ENCODE results near the gene PSME3IP1. TPM values are rescaled to one million over a fixed set of nuclear protein-coding genes. Genes with fewer than 3 reads are reported as not detected.

PSME3IP1 gene
- total RNA-seq, 1 donor from 2014 or later: 105 TPM

DNA sequence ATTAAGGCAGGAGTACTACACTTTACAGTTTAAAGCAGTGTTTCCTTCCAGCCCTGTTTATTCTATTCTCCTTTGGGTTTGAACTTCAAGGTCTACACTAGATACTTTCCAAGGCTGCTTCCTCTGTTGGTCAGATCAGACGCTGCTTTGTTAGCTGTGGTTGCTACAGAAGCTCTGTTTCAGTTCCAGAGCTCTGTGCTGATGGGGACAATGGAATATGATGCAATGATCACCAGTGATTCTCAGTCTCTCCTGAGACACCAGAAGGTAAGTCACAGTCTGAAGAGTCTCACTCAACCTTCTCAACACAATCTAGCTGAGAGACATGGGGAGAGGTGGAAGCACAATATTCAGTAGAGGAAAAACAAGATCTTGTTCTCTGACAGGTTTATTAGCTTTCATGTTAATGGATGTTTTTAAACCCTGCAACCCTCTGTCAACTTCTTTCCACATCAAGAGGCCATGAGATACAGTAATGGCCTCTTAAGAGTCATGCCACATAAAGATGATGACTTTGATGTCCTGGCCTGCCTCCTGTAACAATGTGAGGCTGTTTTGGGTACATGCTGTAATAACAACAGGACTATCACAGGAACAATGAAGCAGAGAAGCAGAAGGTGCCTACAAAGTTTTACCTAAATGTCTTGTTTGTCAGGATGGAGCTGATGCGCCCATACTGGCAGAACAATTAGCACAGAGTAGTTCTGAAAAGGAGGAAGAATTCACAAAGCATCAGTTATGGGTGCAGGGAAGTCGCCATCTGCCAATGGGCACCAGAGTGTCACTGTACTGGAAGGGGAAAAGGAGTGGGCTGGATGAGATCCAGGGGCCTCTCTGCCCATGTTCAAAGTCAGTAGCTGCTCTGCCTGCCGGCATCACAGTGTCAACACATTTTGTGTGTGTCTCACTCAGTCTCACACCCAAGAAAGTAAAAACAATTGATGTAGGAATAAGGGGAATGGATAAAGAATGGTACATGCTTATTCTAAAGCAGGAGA is 33.4 kb downstream of the PSME3IP1 start:
- DNase-seq (ENCODE audit: low spot score in 2 of 2, unreplicated experiment in 2 of 2): no peak
- Mint-ChIP-seq H3K4me1 (peaks cover 7% of the 10 kb centered on the region), H3K36me3 (peaks cover 32% of the 10 kb centered on the region), H3K27ac (no peak overlapping the region), H3K4me3 (no peak overlapping the region), H3K9me3 (peaks cover 3% of the 10 kb centered on the region), H3K27me3 (ENCODE audit: low read depth) (no peaks in the 10 kb centered on the region)
- TF ChIP-seq CTCF (IDR thresholded peaks at IDR 0.05; ENCODE audit: unreplicated experiment): no peak

DNA sequence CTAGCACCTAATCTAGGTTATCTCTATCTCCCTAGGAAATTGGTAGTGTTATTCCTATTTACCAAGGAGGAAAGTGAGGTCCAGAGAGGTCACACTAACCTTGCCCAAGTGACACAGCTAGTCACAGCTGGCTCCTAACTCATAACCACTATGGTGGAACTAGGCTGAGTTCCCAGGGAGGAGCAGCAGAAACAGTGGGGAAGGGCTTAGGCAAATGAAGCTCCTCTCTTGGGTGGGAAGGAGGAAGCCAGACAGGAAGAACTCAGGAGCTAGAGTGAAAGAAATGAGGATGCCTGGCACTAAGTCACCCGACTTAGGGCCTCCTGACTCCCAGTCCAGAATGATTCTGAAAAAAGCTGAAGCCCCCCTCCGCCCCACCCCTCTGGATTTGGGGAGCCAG is 34.5 kb downstream of the PSME3IP1 start:
- DNase-seq (ENCODE audit: low spot score in 2 of 2, unreplicated experiment in 2 of 2): no peak
- no peak for TF ChIP-seq CTCF (IDR thresholded peaks at IDR 0.05; ENCODE audit: unreplicated experiment)
- H3K27ac Mint-ChIP-seq: no peak overlapping the region
- peaks cover 24% of the 10 kb centered on the region for H3K36me3 Mint-ChIP-seq
- H3K9me3 Mint-ChIP-seq: no peaks in the 10 kb centered on the region
- H3K4me1 Mint-ChIP-seq: peaks cover 13% of the 10 kb centered on the region
- no peak overlapping the region for H3K4me3 Mint-ChIP-seq
- H3K27me3 Mint-ChIP-seq (ENCODE audit: low read depth): no peaks in the 10 kb centered on the region

DNA sequence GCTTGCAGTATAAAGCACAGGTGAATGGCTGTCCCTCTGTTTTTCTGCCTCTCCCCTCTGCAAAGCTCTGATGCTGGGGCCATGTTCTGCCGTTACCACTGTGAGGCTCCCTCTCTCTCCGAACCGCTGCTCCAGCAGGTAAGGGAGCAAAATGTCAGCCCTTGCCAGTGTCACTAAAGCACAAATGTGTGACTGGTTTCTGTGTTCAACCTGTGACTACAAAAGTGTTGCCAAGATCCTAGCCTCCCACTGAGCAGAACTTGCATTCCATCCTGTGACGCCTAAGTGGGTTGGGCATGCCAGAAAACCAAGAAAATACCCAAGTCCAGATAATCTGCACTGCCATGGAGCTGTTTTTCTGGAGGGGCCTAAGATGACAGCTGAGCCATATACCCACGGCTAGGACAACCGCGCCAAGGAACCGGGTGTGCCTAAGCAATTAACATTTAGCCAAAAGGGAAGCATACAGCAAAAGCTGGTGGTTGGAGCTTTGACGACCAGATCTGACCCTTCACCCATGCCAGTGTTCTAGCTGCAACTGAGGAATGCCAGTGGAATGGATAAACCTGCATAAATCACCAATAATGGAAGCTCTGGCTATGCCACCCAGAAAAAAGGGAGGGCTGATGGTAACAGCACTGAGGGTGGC is 35.0 kb downstream of the PSME3IP1 start:
- Mint-ChIP-seq H3K27ac (no peak overlapping the region), H3K4me1 (peaks cover 13% of the 10 kb centered on the region), H3K4me3 (no peak overlapping the region), H3K9me3 (no peaks in the 10 kb centered on the region), H3K36me3 (peaks cover 19% of the 10 kb centered on the region), H3K27me3 (ENCODE audit: low read depth) (no peaks in the 10 kb centered on the region)
- TF ChIP-seq CTCF (IDR thresholded peaks at IDR 0.05; ENCODE audit: unreplicated experiment): no peak
- DNase-seq (ENCODE audit: low spot score in 2 of 2, unreplicated experiment in 2 of 2): no peak

- Mint-ChIP-seq H3K4me3 (no peak overlapping the region), H3K27ac (no peak overlapping the region), H3K4me1 (peaks cover 17% of the 10 kb centered on the region), H3K9me3 (no peaks in the 10 kb centered on the region), H3K27me3 (ENCODE audit: low read depth) (no peaks in the 10 kb centered on the region), H3K36me3 (peaks cover 15% of the 10 kb centered on the region)
- no peak for DNase-seq (ENCODE audit: low spot score in 2 of 2, unreplicated experiment in 2 of 2)
- no peak for TF ChIP-seq CTCF (IDR thresholded peaks at IDR 0.05; ENCODE audit: unreplicated experiment)
Observed at GRCh38 chr16:57149391-57149790, 36.4 kb downstream of the PSME3IP1 start.

DNA sequence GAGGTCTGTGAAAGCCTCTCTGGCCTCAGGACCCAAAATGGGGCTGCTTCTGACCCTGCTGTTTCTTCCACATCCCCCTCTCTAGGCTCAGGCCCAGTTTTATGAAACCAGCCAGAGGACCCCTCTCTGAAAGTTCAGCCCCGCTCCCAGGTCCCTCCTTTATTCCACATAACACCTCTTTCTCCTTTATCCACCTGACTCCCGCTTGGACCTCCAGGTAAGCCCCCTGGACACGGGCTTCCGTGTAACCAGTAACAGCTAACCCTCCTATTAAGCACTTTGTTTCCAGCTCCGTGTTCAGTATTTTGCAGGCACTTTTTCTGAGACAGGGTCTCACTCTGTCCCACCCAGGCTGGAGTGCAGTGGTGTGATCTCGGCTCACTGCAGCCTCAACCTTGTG is 37.4 kb downstream of the PSME3IP1 start:
- Mint-ChIP-seq H3K27me3 (ENCODE audit: low read depth) (no peaks in the 10 kb centered on the region), H3K9me3 (no peaks in the 10 kb centered on the region), H3K36me3 (peaks cover 8% of the 10 kb centered on the region), H3K27ac (no peak overlapping the region), H3K4me1 (peaks cover 17% of the 10 kb centered on the region), H3K4me3 (no peak overlapping the region)
- no peak for DNase-seq (ENCODE audit: low spot score in 2 of 2, unreplicated experiment in 2 of 2)
- no peak for TF ChIP-seq CTCF (IDR thresholded peaks at IDR 0.05; ENCODE audit: unreplicated experiment)

Data from mesothelial cell of epicardium (in vitro differentiated cells).